ENCODE data around the gene FIGNL2. TPM values are rescaled to one million over a fixed set of nuclear protein-coding genes. Genes with fewer than 3 reads are reported as not detected.

Gene FIGNL2
- total and polyA plus RNA-seq, 2 of the 13 experiments (the other 11 are each of a cell fraction or from before 2014, with no cell fraction given): 0.82 to 1.00 TPM

- TF ChIP-seq SKIL (CRISPR knock-in tag; IDR thresholded peaks at IDR 0.05; ENCODE audit: borderline replicate concordance) (no peak), ZFP41 (CRISPR knock-in tag; IDR thresholded peaks at IDR 0.05; ENCODE audit: borderline replicate concordance) (no peak), ZNF724P (CRISPR knock-in tag; IDR thresholded peaks at IDR 0.05; ENCODE audit: borderline replicate concordance) (no peak), ZNF33B (CRISPR knock-in tag; IDR thresholded peaks at IDR 0.05) (no peak), ZNF639 (CRISPR knock-in tag; conservative IDR thresholded peaks at IDR 0.05) (no peak), SALL1 (CRISPR knock-in tag; IDR thresholded peaks at IDR 0.05) (peak; percentile 34; the same call in 1 of the 2 replicates), MLXIP (CRISPR knock-in tag; IDR thresholded peaks at IDR 0.05; ENCODE audit: borderline replicate concordance) (no peak), ZFP91 (CRISPR knock-in tag; IDR thresholded peaks at IDR 0.05; ENCODE audit: borderline replicate concordance) (no peak), CCDC6 (CRISPR knock-in tag; IDR thresholded peaks at IDR 0.05) (no peak), ZGPAT (CRISPR knock-in tag; IDR thresholded peaks at IDR 0.05) (no peak), CTCF (CRISPR knock-in tag; IDR thresholded peaks at IDR 0.05) (0 out of 2 replicates have a peak, but pooled peaks have one; percentile 2), CBX5 (CRISPR knock-in tag; IDR thresholded peaks at IDR 0.05; ENCODE audit: borderline replicate concordance) (no peak), RBFOX2 (IDR thresholded peaks at IDR 0.05; ENCODE audit: low read depth, low read length) (no peak), NONO (IDR thresholded peaks at IDR 0.05) (no peak), NONO (CRISPR knock-in tag; conservative IDR thresholded peaks at IDR 0.05) (no peak), ATAD3A (CRISPR knock-in tag; IDR thresholded peaks at IDR 0.05) (no peak), ZNF569 (CRISPR knock-in tag; IDR thresholded peaks at IDR 0.05; ENCODE audit: borderline replicate concordance) (no peak)
Observed at GRCh38 chr12:51855586-51856428, 7.3 kb upstream of the FIGNL2 start (continued).

Data from HepG2 (cell line).